Mammary epithelial cell (primary cell): Measurements from ENCODE around the gene NOMO2.
"Not testable (repeated sequence)": the region's sequence is repeated elsewhere in the genome, so short reads cannot be mapped to it uniquely, and the experiment has no call there.

Experiments
- CTCF ChIP-seq, 2 donors: IDR thresholded peaks in 1 of 2; conservative IDR thresholded peaks in 1 of 2; 2 replicates each; pipeline ENCODE4 v1.5.1; 2011 to 2012; ENCODE audit warnings: inconsistent platforms in 2 of 2, low read length in 2 of 2, mild to moderate bottlenecking in 2 of 2, control low read depth in 1 of 2, low read depth in 1 of 2; ENCODE audit not compliant: insufficient read depth in 1 of 2; ENCODE audit errors: extremely low read depth in 1 of 2
- EZH2 ChIP-seq: IDR thresholded peaks from 2 replicates; pipeline ENCODE4 v1.6.1; 2012; ENCODE audit warnings: low read length, inconsistent platforms, borderline replicate concordance

GRCh38 chr16:18573887-18574286 lies 12.0 kb upstream of the NOMO2 start:
- not testable (repeated sequence) for TF ChIP-seq CTCF (conservative IDR thresholded peaks at IDR 0.05 in 1 of 2, IDR thresholded peaks at IDR 0.05 in 1 of 2; ENCODE audit: extremely low read depth in 1 of 2, insufficient read depth in 1 of 2, low read depth in 1 of 2, low read length in 2 of 2); EZH2
